ENCODE data around the gene RPS21. TPM values are rescaled to one million over a fixed set of nuclear protein-coding genes. Genes with fewer than 3 reads are reported as not detected.

RPS21 gene
- total and polyA plus RNA-seq, 2 of the 13 experiments (the other 11 are each of a cell fraction or from before 2014, with no cell fraction given): 2,647 to 11,063 TPM

DNA sequence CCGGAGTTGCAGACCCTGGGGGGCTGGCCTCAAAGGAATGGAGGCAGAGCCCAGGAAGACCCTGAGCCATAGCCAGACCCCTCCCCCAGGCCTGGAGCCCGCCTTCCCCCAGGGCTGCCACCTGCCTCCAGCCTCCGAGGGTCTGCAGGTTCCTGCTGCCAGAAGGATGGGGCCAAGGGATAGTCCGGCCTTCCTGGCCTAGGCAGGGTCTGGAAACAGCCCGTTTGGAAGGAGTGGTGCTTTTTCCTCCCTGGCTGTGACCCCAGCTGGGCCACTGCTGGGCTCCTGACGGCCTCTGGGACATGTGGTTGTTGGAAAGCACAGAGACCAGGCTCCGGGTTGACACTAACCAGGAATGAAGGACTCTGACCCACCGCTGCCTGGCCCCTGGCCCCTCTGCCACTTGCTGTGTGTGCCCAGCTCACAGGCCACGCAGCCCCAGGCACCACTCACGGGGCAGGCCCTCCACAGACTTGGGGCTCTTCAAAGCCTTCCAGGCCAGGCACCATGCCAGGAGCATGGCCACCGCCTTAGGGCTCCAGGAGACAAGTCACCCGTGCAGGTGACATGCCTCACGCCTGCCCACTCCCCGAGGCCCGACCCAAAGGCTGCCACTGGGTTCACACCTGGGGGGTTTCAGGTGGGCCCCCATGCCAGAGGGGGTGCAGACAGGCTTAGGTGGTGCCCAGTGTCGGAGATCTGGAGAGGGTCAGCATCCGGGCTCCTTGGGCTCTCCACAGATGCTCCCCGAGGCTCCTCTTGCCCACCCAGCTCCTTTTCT is 15.9 kb upstream of the RPS21 start (continued):
- TF ChIP-seq, protein P1, sequence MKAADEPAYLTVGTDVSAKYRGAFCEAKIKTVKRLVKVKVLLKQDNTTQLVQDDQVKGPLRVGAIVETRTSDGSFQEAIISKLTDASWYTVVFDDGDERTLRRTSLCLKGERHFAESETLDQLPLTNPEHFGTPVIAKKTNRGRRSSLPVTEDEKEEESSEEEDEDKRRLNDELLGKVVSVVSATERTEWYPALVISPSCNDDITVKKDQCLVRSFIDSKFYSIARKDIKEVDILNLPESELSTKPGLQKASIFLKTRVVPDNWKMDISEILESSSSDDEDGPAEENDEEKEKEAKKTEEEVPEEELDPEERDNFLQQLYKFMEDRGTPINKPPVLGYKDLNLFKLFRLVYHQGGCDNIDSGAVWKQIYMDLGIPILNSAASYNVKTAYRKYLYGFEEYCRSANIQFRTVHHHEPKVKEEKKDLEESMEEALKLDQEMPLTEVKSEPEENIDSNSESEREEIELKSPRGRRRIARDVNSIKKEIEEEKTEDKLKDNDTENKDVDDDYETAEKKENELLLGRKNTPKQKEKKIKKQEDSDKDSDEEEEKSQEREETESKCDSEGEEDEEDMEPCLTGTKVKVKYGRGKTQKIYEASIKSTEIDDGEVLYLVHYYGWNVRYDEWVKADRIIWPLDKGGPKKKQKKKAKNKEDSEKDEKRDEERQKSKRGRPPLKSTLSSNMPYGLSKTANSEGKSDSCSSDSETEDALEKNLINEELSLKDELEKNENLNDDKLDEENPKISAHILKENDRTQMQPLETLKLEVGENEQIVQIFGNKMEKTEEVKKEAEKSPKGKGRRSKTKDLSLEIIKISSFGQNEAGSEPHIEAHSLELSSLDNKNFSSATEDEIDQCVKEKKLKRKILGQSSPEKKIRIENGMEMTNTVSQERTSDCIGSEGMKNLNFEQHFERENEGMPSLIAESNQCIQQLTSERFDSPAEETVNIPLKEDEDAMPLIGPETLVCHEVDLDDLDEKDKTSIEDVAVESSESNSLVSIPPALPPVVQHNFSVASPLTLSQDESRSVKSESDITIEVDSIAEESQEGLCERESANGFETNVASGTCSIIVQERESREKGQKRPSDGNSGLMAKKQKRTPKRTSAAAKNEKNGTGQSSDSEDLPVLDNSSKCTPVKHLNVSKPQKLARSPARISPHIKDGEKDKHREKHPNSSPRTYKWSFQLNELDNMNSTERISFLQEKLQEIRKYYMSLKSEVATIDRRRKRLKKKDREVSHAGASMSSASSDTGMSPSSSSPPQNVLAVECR (CRISPR knock-in tag; IDR thresholded peaks at IDR 0.05; ENCODE audit: borderline replicate concordance): peak; percentile 65; the same call in 1 of the 2 replicates
- no peak for TF ChIP-seq HNRNPK (IDR thresholded peaks at IDR 0.05; ENCODE audit: low read depth, low read length, poor library complexity, severe bottlenecking)
- no peak; the same call in 1 of the 2 replicates for TF ChIP-seq CAMTA2 (CRISPR knock-in tag; IDR thresholded peaks at IDR 0.05; ENCODE audit: borderline replicate concordance)
- TF ChIP-seq, protein P2, sequence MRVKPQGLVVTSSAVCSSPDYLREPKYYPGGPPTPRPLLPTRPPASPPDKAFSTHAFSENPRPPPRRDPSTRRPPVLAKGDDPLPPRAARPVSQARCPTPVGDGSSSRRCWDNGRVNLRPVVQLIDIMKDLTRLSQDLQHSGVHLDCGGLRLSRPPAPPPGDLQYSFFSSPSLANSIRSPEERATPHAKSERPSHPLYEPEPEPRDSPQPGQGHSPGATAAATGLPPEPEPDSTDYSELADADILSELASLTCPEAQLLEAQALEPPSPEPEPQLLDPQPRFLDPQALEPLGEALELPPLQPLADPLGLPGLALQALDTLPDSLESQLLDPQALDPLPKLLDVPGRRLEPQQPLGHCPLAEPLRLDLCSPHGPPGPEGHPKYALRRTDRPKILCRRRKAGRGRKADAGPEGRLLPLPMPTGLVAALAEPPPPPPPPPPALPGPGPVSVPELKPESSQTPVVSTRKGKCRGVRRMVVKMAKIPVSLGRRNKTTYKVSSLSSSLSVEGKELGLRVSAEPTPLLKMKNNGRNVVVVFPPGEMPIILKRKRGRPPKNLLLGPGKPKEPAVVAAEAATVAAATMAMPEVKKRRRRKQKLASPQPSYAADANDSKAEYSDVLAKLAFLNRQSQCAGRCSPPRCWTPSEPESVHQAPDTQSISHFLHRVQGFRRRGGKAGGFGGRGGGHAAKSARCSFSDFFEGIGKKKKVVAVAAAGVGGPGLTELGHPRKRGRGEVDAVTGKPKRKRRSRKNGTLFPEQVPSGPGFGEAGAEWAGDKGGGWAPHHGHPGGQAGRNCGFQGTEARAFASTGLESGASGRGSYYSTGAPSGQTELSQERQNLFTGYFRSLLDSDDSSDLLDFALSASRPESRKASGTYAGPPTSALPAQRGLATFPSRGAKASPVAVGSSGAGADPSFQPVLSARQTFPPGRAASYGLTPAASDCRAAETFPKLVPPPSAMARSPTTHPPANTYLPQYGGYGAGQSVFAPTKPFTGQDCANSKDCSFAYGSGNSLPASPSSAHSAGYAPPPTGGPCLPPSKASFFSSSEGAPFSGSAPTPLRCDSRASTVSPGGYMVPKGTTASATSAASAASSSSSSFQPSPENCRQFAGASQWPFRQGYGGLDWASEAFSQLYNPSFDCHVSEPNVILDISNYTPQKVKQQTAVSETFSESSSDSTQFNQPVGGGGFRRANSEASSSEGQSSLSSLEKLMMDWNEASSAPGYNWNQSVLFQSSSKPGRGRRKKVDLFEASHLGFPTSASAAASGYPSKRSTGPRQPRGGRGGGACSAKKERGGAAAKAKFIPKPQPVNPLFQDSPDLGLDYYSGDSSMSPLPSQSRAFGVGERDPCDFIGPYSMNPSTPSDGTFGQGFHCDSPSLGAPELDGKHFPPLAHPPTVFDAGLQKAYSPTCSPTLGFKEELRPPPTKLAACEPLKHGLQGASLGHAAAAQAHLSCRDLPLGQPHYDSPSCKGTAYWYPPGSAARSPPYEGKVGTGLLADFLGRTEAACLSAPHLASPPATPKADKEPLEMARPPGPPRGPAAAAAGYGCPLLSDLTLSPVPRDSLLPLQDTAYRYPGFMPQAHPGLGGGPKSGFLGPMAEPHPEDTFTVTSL (CRISPR knock-in tag; IDR thresholded peaks at IDR 0.05; ENCODE audit: borderline replicate concordance): peak; percentile 70; the same call in 1 of the 2 replicates
- no peak for TF ChIP-seq PTBP1 (IDR thresholded peaks at IDR 0.05; ENCODE audit: low read depth, low read length, poor library complexity, severe bottlenecking)
- peak; percentile 95; the same call in 1 of the 2 replicates for TF ChIP-seq ZNF235 (CRISPR knock-in tag; IDR thresholded peaks at IDR 0.05; ENCODE audit: borderline replicate concordance)
- peak; percentile 52 for TF ChIP-seq BHLHE40 (IDR thresholded peaks at IDR 0.05; ENCODE audit: low read length)
- no peak for TF ChIP-seq TBP (CRISPR knock-in tag; IDR thresholded peaks at IDR 0.05)
- peak; percentile 52; the same call in 1 of the 2 replicates for TF ChIP-seq ZNF746 (CRISPR knock-in tag; IDR thresholded peaks at IDR 0.05)
- TF ChIP-seq, protein P3, sequence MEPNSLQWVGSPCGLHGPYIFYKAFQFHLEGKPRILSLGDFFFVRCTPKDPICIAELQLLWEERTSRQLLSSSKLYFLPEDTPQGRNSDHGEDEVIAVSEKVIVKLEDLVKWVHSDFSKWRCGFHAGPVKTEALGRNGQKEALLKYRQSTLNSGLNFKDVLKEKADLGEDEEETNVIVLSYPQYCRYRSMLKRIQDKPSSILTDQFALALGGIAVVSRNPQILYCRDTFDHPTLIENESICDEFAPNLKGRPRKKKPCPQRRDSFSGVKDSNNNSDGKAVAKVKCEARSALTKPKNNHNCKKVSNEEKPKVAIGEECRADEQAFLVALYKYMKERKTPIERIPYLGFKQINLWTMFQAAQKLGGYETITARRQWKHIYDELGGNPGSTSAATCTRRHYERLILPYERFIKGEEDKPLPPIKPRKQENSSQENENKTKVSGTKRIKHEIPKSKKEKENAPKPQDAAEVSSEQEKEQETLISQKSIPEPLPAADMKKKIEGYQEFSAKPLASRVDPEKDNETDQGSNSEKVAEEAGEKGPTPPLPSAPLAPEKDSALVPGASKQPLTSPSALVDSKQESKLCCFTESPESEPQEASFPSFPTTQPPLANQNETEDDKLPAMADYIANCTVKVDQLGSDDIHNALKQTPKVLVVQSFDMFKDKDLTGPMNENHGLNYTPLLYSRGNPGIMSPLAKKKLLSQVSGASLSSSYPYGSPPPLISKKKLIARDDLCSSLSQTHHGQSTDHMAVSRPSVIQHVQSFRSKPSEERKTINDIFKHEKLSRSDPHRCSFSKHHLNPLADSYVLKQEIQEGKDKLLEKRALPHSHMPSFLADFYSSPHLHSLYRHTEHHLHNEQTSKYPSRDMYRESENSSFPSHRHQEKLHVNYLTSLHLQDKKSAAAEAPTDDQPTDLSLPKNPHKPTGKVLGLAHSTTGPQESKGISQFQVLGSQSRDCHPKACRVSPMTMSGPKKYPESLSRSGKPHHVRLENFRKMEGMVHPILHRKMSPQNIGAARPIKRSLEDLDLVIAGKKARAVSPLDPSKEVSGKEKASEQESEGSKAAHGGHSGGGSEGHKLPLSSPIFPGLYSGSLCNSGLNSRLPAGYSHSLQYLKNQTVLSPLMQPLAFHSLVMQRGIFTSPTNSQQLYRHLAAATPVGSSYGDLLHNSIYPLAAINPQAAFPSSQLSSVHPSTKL (CRISPR knock-in tag; IDR thresholded peaks at IDR 0.05): peak; percentile 42; the same call in 1 of the 2 replicates
- TF ChIP-seq CEBPB (IDR thresholded peaks at IDR 0.05; ENCODE audit: borderline replicate concordance, low read depth, low read length): no peak

Data from HepG2 (cell line).